Measurements from ENCODE around the gene SCYL1. TPM values are rescaled to one million over a fixed set of nuclear protein-coding genes. Genes with fewer than 3 reads are reported as not detected.

Gene SCYL1
- total RNA-seq, 1 experiment from 2014 or later: 70.9 TPM

DNA sequence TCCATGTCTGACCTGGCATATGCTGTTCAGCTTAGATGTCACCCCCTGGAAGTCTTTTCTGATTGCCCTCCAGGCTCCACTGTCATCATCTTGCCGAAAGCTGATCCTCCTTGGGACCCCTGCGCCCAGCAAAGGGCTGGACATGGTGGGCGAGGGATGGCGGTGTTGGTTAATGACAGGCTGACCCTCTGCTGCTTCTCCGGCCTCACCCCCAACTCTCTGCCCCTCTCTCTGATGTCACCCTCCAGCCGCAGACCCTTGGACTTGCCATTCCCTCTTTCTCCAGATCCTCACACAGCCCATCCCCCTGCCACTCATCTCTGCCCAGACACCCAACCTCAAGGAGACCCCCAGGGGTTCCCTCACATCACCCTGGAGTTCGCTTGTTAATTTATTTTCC is 53.3 kb downstream of the SCYL1 start:
- H3K4me1 Mint-ChIP-seq (ENCODE audit: insufficient read depth, unreplicated experiment): peaks cover 28% of the 10 kb centered on the region
- ChIA-PET CTCF (interaction anchor here (1.9 kb wide), 2 partner anchors 16 to 37 kb away, joined by 10 to 16 read pairs; no protein-coding TSS in a partner anchor), POLR2A (interaction anchor here (0.5 to 3.7 kb wide), 7 partner anchors 9 to 322 kb away, joined by 3 to 60 read pairs (median 5); partner anchors contain the start of genes FOSL1, MAP3K11 and PCNX3)
- DNase-seq (ENCODE audit: unreplicated experiment): no peak
- TF ChIP-seq, protein P1, sequence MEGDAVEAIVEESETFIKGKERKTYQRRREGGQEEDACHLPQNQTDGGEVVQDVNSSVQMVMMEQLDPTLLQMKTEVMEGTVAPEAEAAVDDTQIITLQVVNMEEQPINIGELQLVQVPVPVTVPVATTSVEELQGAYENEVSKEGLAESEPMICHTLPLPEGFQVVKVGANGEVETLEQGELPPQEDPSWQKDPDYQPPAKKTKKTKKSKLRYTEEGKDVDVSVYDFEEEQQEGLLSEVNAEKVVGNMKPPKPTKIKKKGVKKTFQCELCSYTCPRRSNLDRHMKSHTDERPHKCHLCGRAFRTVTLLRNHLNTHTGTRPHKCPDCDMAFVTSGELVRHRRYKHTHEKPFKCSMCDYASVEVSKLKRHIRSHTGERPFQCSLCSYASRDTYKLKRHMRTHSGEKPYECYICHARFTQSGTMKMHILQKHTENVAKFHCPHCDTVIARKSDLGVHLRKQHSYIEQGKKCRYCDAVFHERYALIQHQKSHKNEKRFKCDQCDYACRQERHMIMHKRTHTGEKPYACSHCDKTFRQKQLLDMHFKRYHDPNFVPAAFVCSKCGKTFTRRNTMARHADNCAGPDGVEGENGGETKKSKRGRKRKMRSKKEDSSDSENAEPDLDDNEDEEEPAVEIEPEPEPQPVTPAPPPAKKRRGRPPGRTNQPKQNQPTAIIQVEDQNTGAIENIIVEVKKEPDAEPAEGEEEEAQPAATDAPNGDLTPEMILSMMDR (IDR thresholded peaks at IDR 0.05; ENCODE audit: unreplicated experiment): no peak
- H3K27me3 Mint-ChIP-seq (ENCODE audit: insufficient read depth, unreplicated experiment): no peaks in the 10 kb centered on the region
- intact Hi-C loops (cut with micrococcal nuclease): no loop called here
- peaks cover 40% of the 10 kb centered on the region for H3K36me3 Mint-ChIP-seq (ENCODE audit: insufficient read depth, unreplicated experiment)
- H3K9me3 Mint-ChIP-seq (ENCODE audit: unreplicated experiment): no peaks in the 10 kb centered on the region
- BruUV-seq (replicated peaks): no TSS peak
- peak overlapping the region; percentile 68 for H3K27ac Mint-ChIP-seq (ENCODE audit: low read depth, unreplicated experiment)
- H3K4me3 Mint-ChIP-seq (ENCODE audit: unreplicated experiment): peak overlapping the region; percentile 97

DNA sequence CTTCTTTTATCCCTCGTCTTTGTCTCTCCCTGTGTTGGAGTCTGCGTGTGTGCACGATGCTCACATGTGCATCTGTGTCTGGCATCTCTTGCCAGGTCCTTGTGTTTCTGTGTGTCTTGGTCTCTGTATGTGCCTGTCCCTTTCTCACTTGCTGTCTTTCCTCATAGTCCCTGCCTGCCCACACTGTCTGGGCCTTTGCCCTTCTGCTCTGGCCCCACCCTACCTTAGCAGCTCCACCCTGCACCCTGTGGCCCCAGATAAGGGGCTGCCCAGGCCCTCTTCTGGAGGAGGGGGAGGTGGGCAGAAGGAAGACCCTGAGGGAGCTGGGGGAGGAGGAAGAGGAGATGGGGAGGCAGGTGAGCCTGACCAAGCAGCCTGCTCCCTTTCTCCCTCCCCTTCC is 53.8 kb downstream of the SCYL1 start:
- intact Hi-C loops (cut with micrococcal nuclease): no loop called here
- BruUV-seq (replicated peaks): no TSS peak
- ChIA-PET CTCF (interaction anchor here (1.9 kb wide), 1 partner anchor 15 kb away, joined by 10 read pairs; no protein-coding TSS in a partner anchor), POLR2A (no interaction called here)
- Mint-ChIP-seq H3K4me1 (ENCODE audit: insufficient read depth, unreplicated experiment) (peaks cover 28% of the 10 kb centered on the region), H3K9me3 (ENCODE audit: unreplicated experiment) (no peaks in the 10 kb centered on the region), H3K36me3 (ENCODE audit: insufficient read depth, unreplicated experiment) (peaks cover 36% of the 10 kb centered on the region), H3K4me3 (ENCODE audit: unreplicated experiment) (peak overlapping the region; percentile 3), H3K27ac (ENCODE audit: low read depth, unreplicated experiment) (peak overlapping the region; percentile 68), H3K27me3 (ENCODE audit: insufficient read depth, unreplicated experiment) (no peaks in the 10 kb centered on the region)
- TF ChIP-seq, protein P1 (IDR thresholded peaks at IDR 0.05; ENCODE audit: unreplicated experiment): no peak
- DNase-seq (ENCODE audit: unreplicated experiment): no peak

DNA sequence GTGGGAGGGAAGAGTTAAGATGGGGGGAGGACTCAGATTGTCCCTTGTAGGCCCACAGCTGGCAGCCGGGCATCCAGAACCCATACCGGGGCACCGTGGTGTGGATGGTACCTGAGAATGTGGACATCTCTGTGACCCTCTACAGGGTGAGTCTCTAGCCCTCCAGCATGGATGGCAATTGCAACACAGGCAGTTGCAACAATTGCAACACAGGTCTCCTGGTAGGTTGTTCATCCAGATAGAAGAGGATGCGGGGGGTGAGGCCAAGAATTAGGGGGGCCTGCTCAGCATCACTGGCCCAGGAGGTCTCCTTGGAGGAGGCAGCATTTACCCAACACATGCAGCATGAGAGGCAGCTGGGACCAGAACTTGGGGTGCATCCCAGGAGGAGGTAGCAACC is 54.4 kb downstream of the SCYL1 start:
- peaks cover 35% of the 10 kb centered on the region for H3K36me3 Mint-ChIP-seq (ENCODE audit: insufficient read depth, unreplicated experiment)
- DNase-seq (ENCODE audit: unreplicated experiment): no peak
- POLR2A ChIA-PET: no interaction called here

DNA sequence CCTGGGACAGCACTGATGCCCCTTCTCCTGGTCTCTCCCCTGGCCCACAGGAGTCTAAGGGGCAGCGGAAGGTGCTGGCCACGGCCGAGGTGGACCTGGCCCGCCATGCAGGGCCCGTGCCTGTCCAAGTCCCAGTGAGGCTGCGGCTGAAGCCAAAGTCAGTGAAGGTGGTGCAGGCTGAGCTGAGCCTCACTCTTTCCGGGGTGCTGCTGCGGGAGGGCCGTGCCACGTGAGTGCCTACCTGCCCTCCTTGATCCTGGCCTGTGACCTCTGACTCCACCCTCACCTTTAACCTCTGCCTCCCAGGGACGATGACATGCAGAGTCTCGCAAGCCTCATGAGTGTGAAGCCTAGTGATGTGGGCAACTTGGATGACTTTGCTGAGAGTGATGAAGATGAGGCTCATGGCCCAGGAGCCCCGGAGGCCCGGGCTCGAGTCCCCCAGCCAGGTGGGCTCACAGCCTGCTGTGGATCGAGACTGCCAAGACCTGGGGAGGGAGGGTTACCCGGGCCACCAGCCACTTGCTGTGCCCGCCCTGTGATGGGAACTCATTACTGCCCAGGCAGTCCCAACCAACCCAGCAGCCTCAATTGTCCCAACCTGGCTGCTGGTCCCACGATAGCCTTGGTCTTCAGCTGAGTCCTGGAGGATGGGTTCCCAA is 55.3 kb downstream of the SCYL1 start:
- Mint-ChIP-seq H3K4me3 (ENCODE audit: unreplicated experiment) (no peak overlapping the region), H3K9me3 (ENCODE audit: unreplicated experiment) (no peaks in the 10 kb centered on the region), H3K27ac (ENCODE audit: low read depth, unreplicated experiment) (no peak overlapping the region), H3K36me3 (ENCODE audit: insufficient read depth, unreplicated experiment) (peaks cover 32% of the 10 kb centered on the region), H3K4me1 (ENCODE audit: insufficient read depth, unreplicated experiment) (peaks cover 23% of the 10 kb centered on the region), H3K27me3 (ENCODE audit: insufficient read depth, unreplicated experiment) (no peaks in the 10 kb centered on the region)
- TF ChIP-seq, protein P1 (IDR thresholded peaks at IDR 0.05; ENCODE audit: unreplicated experiment): no peak
- POLR2A ChIA-PET: interaction anchor here (1.0 kb wide), 1 partner anchor 35 kb away, joined by 3 read pairs; no protein-coding TSS in a partner anchor
- DNase-seq (ENCODE audit: unreplicated experiment): no peak
- intact Hi-C loops (cut with micrococcal nuclease): no loop called here
- CTCF ChIA-PET: interaction anchor here (0.6 to 1.6 kb wide), 2 partner anchors 20 to 39 kb away, joined by 3 to 8 read pairs; no protein-coding TSS in a partner anchor
- BruUV-seq (replicated peaks): no TSS peak

More for the DNA sequence above, 54.4 kb downstream of the SCYL1 start:
- intact Hi-C loops (cut with micrococcal nuclease): no loop called here
- Mint-ChIP-seq H3K4me1 (ENCODE audit: insufficient read depth, unreplicated experiment) (peaks cover 28% of the 10 kb centered on the region), H3K27me3 (ENCODE audit: insufficient read depth, unreplicated experiment) (no peaks in the 10 kb centered on the region), H3K4me3 (ENCODE audit: unreplicated experiment) (no peak overlapping the region), H3K27ac (ENCODE audit: low read depth, unreplicated experiment) (no peak overlapping the region), H3K9me3 (ENCODE audit: unreplicated experiment) (no peaks in the 10 kb centered on the region)
- CTCF ChIA-PET: interaction anchor here (0.7 to 1.9 kb wide), 2 partner anchors 9 to 15 kb away, joined by 3 to 10 read pairs; partner anchors contain the start of gene ZNRD2
- TF ChIP-seq, protein P1 (IDR thresholded peaks at IDR 0.05; ENCODE audit: unreplicated experiment): no peak
- BruUV-seq (replicated peaks): no TSS peak

Data from MCF 10A (cell line).